ENCODE results near the gene HS3ST2. TPM values are rescaled to one million over a fixed set of nuclear protein-coding genes. Genes with fewer than 3 reads are reported as not detected.

The HS3ST2 gene
- total RNA-seq, 1 donor, result not detected

- no peak overlapping the region for H3K4me3 ChIP-seq (ENCODE audit: low read depth, low read length)
- TF ChIP-seq CTCF (IDR thresholded peaks at IDR 0.05; ENCODE audit: insufficient read depth, low read depth, low read length), result no peak
- peak; percentile 1 for DNase-seq (ENCODE audit: low read depth)
These were observed 26.3 kb upstream of the HS3ST2 start for GRCh38 chr16:22787466-22788192.

DNA sequence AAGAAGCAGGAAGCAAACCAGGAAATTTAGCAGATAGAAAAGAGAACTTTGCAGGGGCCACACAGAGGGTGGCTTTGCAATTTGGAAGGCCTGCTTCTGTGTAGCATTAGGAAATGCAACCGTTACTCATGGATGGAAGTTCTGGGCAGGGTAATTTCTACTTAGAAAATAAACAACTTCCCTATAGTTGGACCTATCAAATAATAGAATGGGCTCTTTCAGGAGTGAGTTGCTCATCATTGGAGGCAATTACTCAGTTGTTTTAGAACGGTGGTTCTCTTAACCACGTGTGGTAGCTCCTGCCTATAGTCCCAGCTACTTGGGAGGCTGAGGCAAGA lies 25.8 kb upstream of the HS3ST2 start:
- H3K4me3 ChIP-seq (ENCODE audit: low read depth, low read length), result no peak overlapping the region
- DNase-seq (ENCODE audit: low read depth), result no peak
- no peak for TF ChIP-seq CTCF (IDR thresholded peaks at IDR 0.05; ENCODE audit: insufficient read depth, low read depth, low read length)

GRCh38 chr16:22789281-22789945 lies 24.5 kb upstream of the HS3ST2 start:
- no peak overlapping the region for H3K4me3 ChIP-seq (ENCODE audit: low read depth, low read length)
- DNase-seq (ENCODE audit: low read depth), result no peak
- TF ChIP-seq CTCF (IDR thresholded peaks at IDR 0.05; ENCODE audit: insufficient read depth, low read depth, low read length), result no peak

GRCh38 chr16:22797551-22797950 lies 16.4 kb upstream of the HS3ST2 start:
- no peak for TF ChIP-seq CTCF (IDR thresholded peaks at IDR 0.05; ENCODE audit: insufficient read depth, low read depth, low read length)
- no peak overlapping the region for H3K4me3 ChIP-seq (ENCODE audit: low read depth, low read length)
- no peak for DNase-seq (ENCODE audit: low read depth)

- DNase-seq (ENCODE audit: low read depth), result no peak
- no peak overlapping the region for H3K4me3 ChIP-seq (ENCODE audit: low read depth, low read length)
- TF ChIP-seq CTCF (IDR thresholded peaks at IDR 0.05; ENCODE audit: insufficient read depth, low read depth, low read length), result no peak
These were observed 14.8 kb upstream of the HS3ST2 start for GRCh38 chr16:22799113-22799512.

GRCh38 chr16:22804893-22805292 lies 9.1 kb upstream of the HS3ST2 start:
- H3K4me3 ChIP-seq (ENCODE audit: low read depth, low read length), result no peak overlapping the region
- no peak for DNase-seq (ENCODE audit: low read depth)
- TF ChIP-seq CTCF (IDR thresholded peaks at IDR 0.05; ENCODE audit: insufficient read depth, low read depth, low read length), result no peak

All from fibroblast of villous mesenchyme (primary cell).